Skin of body (tissue), 3 donors: Measurements from ENCODE around the gene AKIP1. TPM values are rescaled to one million over a fixed set of nuclear protein-coding genes. Genes with fewer than 3 reads are reported as not detected.

ENCODE experiments used
- DNase-seq: peaks from one replicate; lab custom pipeline; 2025; lab: John Stamatoyannopoulos, UW
- small RNA-seq: library from RNA; depleted of rRNA; stranded (forward); fragments of <200 nt; gene quantifications from one replicate; pipeline ENCODE3, GENCODE V24; 2014; ENCODE audit warnings: low replicate concordance
- total RNA-seq: library from RNA; depleted of rRNA; stranded (reverse); fragments of >200 nt; gene quantifications from one replicate; pipeline ENCODE4 v1.2.3, GENCODE V29; 2014

Gene AKIP1
- total RNA-seq, 1 donor from 2014 or later, result 12.1 TPM

DNA sequence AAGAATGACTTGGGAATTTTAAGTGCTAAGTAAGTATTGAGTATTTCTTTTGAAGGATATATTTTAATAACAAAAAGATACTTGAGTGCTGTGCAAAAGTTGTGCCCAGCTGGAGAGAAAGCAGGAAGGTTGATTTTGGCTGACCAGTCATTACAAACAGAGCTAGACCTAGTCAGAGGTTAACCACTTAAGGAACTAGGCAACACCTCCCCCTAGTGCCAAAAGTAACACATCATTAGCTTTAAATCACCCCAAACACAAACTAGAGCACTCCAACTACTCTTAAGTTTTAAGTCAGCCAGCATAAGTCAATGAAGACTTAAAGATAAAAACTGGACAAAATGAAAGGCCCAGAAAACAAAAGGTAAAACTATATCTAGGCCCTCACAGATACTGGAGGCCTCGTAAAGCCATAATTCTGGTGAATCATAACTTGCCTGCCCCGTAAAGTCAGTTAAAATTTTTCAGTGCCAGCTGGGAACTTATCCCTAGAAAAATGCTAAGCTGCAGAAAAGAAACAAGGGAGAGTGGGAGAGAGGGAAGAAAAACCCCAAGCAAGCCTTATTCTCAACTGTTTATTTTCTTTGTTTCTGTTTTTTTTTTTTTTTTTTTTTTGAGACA lies 48.7 kb downstream of the AKIP1 start:
- peak; percentile 76 for DNase-seq

GRCh38 chr11:8961401-8961800 lies 50.4 kb downstream of the AKIP1 start:
- DNase-seq, result no peak

DNA sequence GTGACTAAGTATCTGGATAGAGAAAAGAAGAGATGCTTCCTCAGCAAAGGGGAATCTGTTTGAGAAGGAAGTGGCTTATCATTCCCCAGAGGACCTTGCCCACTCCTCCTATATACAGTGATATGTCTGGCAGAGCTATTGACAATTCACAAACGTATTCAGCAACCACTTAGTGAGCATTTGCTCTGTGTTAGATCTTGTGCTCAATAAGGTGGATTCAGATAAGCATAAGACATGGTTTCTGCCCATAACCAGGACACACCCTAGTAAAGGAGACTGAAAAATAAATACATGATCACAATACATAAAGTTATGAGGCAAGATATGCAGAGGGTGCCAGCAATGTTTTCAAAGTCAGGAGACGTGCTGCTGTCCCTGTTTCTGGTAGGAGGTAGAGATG lies 51.9 kb downstream of the AKIP1 start:
- no peak for DNase-seq

GRCh38 chr11:8963569-8964323 lies 52.8 kb downstream of the AKIP1 start:
- peak; percentile 69 for DNase-seq

- DNase-seq, result peak; percentile 76
Measured at GRCh38 chr11:8964324-8965320, 53.6 kb downstream of the AKIP1 start, which contains the start of gene TMEM9B. TSS of gene TMEM9B (minus strand) at chr11:8964442. CDS start at chr11:8964313, 129 bp downstream.

- no peak for DNase-seq
Measured at GRCh38 chr11:8967184-8967583, 56.2 kb downstream of the AKIP1 start.

Small RNA genes lying within 50 kb of the gene (small RNA-seq; reads per million reads assigned to genes)
- gene RF00019, result not detected

Other genes starting within 250 kb of the AKIP1 start
- gene TRIM66, start 228.5 kb upstream of the AKIP1 start, total RNA-seq, result 5.1 TPM
- 990 TPM for gene RPL27A, start 228.4 kb upstream of the AKIP1 start, total RNA-seq
- not detected for gene C11orf16, start 21.8 kb downstream of the AKIP1 start, total RNA-seq
- gene ASCL3, start 31.8 kb downstream of the AKIP1 start, total RNA-seq, result not detected
- gene TMEM9B, start 53.3 kb downstream of the AKIP1 start, total RNA-seq, result 25.6 TPM
- 0.39 TPM for gene NRIP3, start 92.8 kb downstream of the AKIP1 start, total RNA-seq
- 15.7 TPM for gene SCUBE2, start 180.4 kb downstream of the AKIP1 start, total RNA-seq